Measurements from ENCODE around the gene ANLN.

DNA sequence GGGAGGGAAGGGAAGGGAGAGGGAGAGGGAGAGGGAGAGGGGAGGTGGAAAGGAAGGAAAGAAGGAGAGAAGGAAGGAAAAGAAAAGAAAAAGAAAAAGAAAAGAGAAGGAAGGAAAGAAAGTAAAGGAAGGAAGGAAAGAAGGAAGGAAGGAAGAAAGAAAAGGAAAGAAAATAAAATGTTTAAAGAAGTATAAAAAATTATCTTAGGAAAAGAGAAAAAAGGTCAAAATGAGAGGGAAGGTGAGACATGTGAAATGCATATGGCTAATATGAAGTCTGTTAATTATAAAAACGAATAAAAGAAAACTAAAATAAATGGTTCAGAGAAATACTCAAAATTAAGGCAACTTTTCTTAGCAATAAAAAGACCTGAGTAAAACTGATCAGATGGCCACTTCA lies 46.1 kb upstream of the ANLN start:
- TF ChIP-seq, protein P1, sequence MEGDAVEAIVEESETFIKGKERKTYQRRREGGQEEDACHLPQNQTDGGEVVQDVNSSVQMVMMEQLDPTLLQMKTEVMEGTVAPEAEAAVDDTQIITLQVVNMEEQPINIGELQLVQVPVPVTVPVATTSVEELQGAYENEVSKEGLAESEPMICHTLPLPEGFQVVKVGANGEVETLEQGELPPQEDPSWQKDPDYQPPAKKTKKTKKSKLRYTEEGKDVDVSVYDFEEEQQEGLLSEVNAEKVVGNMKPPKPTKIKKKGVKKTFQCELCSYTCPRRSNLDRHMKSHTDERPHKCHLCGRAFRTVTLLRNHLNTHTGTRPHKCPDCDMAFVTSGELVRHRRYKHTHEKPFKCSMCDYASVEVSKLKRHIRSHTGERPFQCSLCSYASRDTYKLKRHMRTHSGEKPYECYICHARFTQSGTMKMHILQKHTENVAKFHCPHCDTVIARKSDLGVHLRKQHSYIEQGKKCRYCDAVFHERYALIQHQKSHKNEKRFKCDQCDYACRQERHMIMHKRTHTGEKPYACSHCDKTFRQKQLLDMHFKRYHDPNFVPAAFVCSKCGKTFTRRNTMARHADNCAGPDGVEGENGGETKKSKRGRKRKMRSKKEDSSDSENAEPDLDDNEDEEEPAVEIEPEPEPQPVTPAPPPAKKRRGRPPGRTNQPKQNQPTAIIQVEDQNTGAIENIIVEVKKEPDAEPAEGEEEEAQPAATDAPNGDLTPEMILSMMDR (IDR thresholded peaks at IDR 0.05; ENCODE audit: borderline replicate concordance, extremely low read depth, low read length, poor library complexity, severe bottlenecking) = no peak
- no peak for TF ChIP-seq EZH2 (IDR thresholded peaks at IDR 0.05; ENCODE audit: borderline replicate concordance, low read depth, low read length, severe bottlenecking)

Data from DND-41 (cell line).